Limb (tissue), 2 donors: Measurements from ENCODE around the gene GATA3.

Experiments used
- DNase-seq, 2 donors: peaks; one replicate each; pipeline ENCODE4 v3.0.0-alpha.2; 2016; ENCODE audit errors: extremely low spot score in 2 of 2

Gene GATA3

DNA sequence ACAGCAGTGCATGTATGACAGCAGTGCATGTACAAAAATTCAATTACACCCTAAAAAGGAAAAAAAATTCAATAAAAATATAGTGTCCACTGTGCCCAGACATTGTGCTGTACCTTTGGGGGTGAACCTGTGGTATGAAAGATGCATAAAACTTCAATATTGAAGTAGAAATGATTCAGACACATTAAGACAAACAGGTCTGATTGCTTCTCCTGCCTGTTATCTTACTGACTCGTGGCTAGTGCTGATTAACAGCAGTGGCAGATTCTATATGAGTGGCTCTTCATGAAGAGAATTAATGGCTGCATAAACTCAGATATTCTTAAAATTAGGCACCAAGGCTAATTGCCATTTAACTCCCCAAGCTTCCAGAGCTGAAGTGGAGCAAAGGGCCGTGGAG is 37.9 kb downstream of the GATA3 start:
- DNase-seq: no peak

DNA sequence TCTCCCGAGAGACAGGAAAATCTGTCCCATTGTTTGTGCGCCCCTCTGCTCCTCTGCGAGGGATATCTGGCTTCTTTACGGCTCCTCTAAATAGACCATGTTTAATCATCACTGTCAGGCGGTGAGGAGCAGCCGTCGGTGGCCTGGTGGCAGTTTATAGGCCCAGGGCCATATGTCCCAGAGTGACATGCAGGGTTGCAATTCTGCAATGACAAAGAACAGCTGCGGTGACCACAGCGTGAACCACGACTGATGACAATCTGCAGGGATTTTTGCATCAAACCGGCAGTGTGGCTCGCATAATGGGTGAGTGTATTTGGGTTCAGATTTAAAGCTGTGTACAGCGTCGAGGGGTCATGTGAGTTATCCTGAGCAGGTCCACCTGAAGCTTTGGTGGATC is 41.5 kb downstream of the GATA3 start:
- no peak for DNase-seq

DNA sequence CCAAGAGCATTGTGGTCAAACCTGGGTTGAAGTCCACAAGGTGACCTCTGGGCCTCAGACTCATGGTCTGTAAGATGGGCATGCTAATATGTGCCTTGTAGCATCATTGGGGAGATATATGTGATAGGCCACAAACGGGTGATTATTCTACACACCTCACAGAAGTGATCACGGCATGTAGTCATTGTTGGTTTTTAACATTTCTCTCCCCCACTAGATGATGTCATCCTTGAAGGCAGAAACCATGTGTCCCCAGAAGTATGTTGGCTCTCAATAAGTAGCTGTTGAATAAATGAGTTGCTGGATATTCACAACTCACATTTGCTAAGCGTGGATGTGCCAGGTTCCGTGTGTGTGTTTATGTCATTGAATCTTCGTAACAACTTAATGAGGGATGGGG is 42.4 kb downstream of the GATA3 start:
- DNase-seq: no peak

DNA sequence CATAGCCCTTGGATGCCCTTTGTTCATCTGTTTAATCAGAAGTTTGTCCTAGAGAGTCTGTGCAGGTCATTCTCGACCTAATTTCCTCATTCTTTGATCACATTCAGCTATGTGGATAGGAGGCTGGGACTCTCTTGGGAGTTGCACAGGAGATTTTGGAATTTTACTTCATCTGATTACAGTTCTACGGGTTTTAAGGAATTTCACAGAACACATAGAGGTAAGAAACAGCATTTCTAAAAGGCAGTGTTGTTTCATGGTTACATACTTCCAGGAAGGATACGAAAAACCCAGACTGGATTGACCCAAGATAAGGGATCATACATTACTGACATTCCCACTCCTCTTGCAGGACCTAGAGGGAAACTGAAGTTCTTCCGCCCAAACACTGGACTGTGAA is 45.9 kb downstream of the GATA3 start:
- DNase-seq: no peak

DNA sequence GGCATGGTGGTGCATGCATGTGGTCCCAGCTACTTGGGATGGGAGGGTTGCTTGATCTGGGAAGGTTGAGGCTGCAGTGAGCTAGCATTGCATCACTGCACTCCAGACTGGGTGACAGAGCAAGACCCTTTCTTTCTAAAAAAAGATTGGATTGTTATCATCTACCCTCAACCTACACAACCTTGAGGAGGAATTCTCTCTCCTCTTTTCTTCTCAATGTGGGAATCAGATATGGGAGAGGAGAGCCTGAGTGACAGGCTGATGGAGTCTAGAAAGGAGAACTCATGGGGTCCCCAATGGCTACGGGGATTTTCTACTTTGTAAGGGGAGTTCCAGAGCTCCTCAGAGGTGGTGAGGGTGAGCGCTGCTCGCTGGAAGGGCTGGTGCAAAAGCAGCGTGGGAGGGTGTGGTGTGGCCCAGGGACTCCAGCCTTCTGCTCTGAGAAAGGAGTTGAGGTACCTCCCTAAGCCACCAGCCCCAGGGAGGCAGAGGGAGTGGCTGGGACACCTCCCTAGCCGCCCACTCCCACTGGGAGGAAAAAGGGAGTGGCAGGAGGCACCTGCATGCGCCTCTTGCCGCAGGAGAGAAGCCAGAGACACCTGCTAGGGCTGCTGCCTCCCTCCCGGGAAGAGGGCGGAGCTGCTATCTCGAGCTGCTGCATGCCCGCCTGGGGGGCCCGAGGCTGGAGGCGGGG is 48.4 kb downstream of the GATA3 start:
- no peak for DNase-seq

DNA sequence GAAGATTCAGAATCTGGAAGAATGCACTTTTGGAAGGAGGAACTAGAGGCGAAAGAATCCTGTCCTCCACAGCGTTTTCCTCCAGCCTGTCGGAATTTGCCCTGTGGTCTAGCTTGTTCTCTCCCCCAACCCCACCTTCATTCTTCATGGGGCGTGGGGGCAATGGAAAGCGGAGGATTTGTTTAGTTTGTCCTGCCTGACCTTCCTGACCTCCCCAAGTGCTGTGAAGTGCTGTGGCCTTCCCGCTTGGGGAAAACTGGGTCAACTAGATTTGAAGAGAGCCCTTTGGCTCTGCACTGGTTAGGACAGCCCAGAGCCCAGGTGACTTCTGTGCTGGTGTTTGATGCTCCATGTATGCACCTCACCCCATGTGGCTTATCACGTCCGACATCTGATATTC is 49.1 kb downstream of the GATA3 start:
- DNase-seq: no peak

DNA sequence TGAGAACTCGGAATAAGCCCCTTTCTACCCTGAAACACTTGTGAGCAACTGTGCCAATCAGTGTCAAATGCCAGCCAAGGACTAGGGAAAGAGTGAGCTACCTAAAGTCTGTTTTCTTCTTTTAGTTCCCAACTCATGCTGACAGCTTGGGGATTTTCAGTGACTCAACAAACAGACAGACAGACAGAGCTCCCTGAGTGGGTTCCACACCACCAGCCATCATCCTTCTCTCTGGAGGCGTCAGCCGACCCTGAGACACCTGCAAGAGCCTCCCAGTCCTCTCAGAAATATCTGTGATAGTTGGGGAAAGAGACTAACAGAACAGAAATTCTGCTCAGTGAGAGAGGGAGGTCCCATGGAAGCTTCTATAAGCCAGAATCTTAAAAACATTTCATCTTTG is 49.5 kb downstream of the GATA3 start:
- DNase-seq: no peak

DNA sequence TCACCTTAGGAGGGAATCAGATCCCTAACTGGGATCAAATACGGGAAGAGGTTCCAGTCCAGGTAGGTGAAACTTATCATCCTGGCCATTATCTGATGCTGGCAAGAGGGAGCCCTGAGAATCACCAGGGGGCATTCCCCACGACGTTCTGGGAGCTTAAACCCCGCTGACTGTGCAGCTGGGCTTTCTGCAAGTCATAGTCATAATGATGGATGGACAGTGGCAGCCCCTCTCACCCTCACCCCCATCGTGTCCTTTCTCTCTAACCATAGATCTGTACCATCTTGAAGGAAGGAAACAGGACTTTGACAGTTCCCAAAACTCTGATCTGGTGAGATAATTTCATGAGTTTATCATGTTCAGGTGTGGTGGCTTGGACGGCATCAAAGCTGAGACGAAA is 50.2 kb downstream of the GATA3 start:
- no peak for DNase-seq

DNA sequence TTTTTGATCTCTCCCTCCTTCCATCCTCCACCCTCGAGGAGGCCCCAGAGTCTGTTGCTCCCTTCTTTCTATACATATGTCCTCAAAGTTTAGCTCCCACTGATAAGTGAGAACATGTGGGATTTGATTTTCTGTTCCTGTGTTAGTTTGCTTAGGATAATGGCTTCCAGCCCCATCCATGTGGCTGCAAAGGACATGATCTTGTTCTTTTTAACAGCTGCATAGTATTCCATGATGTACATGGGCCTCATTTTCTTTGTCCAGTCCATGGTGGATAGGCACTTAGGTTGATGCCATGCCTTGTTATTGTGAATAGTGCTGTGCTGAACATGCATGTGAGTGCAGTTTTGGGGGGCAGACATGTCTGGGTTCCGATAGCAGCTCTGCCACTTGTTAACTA is 51.4 kb downstream of the GATA3 start:
- no peak for DNase-seq

DNA sequence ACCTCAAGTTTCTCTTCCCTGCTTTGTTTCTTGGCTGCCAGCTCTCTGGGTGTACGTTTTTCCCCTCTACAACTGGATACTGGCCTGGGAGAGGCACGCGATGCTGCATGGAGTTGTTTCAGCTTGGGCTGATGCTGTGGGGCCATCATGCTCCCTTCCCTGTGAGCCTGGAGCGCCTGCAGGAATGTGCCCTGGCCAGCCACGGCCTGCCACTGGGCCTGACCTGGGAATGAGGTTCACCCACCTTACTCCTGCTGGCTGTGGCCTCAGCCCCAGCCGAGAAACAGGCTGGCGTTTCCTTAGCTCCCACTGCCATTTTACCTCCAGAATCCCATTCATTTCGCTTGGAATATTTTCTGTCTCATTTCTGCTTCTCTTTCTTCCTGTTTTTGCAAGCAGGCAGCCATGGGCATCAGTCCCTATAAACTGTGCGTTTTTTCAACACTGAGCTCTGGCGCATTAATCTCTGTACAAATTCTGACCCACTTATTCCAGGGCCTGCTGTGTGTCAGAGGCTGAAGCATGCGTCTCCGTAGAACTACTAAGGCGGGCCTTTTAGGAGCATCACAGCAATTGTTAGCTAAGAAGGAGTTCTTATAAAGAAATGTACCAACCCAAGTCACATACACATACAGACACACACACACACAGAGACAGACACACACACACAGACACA is 57.9 kb downstream of the GATA3 start:
- no peak for DNase-seq

DNA sequence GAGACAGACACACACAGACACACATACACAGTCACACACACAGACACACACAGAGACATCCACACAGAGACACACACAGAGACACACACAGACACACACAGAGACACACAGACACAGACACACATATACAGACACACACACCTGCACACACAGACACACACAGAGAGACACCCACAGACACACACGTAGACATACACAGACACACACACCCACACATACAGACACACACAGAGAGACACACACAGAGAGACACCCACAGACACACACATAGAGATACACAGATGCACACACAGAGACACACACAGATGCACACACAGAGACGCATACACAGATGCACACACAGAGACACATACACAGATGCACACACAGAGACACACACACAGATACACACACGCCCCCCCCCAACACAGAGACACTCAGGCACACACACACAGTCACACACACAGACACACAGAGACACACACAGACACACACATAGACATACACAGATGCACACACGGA is 58.5 kb downstream of the GATA3 start:
- DNase-seq: no peak

DNA sequence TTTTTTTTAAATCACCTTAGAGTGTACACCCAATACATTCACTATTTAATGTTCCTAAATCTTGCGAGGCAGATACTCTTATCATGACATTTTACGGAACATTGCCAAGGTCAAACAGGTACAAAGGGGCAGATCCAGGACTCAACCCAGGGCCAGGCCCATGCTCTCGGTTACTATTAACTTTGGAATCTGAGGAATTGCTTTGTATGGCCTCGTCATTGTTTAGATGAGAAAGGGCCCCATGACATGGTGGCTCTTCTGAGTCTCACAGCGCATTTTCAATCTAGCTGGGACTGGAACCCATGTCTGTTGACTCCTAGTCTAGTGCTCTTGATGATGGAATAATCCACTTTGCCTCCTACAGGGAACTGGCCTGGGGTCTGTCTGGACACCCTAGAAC is 59.1 kb downstream of the GATA3 start:
- DNase-seq: no peak

DNA sequence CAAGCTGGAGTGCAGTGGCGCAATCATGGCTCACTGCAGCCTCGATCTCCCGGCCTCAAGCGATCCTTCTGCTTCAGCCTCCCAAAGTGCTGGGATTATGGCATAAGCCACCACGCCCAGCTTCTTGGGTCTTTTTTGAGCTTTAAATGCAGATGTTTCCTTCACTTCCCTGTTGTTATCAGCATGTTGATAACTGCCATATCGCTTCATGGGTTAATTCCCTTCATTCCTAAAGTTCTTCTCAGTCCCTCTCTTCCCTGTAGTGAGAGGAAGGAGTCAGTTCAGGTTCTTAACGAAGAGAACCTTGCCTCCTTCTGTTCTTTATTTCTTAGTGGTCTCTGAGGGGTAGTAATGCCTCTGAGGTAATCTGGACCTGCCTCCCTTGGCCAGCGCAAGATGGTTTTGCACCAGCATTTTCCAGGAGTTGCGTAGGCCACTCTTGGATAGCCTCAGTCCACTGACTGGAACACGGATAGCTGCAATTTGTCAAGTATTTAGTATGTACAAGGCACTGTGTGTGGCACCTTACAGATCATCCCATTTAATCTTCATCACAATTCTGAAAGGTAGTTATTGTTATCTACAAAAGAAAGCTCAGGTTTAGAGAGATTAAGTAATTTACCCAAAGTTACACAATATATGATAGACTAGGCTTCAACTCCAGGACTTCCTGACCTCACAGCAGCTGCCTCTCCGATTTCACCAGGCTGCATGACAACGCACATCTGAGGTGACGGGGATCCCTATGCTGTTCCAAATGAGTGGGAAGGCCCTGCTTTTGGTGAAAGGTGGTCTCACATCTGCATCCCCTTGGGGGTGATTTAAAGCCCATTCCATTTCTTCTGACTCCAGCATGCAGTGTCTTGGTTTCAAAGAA is 60.5 kb downstream of the GATA3 start:
- no peak for DNase-seq

DNA sequence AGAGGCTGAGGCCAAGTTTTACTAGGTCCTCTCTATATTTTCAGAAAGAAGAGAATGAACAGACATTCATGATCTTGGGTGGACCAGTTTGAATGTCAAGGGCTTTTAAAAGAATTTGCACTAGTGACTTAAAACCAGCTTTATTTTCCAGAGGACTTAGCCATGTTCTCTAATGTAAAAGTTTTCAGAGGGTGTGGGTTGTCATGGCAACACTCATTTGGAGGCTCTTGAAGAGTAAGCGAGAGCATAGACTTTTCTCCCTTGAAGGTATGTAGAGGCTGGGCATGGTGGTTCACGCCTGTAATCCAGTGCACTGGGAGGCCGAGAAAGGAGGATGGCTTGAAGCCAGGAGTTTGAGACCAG is 61.1 kb downstream of the GATA3 start:
- DNase-seq: no peak

DNA sequence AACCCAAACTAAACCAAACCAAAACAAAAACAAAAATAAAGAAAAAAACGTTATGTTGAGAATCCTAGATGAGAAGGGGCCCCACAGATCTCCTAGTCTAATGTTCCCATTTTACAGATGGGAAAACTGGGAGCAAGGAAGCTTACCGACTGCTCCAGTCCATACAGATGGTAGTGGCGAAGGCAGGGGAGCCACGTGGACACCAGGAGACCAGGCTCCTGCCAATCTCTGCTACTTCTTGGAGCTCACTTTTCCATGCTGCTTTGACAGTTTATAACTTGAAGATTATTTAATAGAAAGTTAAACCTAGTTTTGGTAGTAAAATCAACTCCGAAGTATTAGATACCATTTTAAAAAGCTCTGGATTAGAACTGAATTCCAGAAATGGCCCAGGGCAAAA is 62.0 kb downstream of the GATA3 start:
- DNase-seq: no peak

DNA sequence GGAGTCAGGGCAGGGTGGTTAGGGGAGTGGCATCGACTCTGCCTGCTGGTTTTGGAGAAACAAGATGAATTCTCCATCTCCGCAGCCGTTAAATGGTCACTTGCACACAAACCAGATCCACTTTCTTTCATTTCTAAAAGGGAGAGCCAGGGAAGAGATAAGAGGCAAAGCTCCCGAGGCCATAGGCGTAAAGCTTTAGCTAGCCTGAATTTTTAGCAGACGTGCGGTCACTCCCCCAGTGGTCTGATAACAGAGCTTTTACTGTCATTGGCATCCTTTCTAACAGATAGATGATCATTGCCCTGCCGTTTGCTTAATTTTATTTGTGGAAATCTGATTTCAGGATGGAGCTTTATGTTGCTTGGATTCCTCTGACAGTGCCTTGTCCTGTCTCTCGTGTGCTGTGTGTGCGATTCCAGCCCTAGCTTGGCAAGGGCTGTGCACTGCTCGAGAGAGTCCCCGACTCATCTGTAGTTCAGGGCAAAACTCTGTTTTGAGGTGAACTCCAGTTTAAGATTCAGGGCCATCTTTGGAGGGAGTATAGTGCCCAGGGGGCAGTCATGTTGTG is 62.5 kb downstream of the GATA3 start:
- DNase-seq: no peak

DNA sequence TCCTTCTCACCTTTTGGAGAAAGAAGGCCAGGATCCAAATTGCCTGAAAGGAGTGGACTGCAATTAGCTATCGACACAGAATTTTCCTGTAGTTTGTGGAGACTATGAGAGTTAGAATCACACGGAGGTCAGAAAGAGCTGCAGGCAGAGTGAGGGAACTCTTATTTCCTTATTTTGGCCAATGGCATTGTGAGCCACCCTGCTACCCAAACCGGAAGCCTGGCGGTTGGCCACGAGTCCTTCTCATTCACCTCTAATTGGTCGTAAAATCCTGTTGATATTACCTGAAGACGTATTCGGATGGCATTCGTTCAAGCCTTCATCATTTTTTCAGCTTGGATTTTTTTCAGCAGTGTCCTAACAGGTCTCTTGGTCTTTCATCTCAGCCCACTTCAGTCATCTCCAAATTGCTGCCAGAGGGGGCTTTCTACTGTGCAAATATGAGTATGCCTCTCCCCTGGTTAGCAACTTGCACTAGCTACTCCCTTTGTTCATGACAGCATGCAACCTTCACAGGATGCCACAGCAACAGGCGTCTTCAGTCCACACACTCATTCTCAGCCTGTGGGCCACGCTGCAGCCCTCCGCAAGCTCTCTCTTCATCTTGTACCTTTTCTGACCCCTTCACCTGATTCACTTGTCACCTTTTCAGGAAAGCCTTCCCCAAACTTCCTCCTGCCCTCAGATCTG is 66.9 kb downstream of the GATA3 start:
- no peak for DNase-seq

DNA sequence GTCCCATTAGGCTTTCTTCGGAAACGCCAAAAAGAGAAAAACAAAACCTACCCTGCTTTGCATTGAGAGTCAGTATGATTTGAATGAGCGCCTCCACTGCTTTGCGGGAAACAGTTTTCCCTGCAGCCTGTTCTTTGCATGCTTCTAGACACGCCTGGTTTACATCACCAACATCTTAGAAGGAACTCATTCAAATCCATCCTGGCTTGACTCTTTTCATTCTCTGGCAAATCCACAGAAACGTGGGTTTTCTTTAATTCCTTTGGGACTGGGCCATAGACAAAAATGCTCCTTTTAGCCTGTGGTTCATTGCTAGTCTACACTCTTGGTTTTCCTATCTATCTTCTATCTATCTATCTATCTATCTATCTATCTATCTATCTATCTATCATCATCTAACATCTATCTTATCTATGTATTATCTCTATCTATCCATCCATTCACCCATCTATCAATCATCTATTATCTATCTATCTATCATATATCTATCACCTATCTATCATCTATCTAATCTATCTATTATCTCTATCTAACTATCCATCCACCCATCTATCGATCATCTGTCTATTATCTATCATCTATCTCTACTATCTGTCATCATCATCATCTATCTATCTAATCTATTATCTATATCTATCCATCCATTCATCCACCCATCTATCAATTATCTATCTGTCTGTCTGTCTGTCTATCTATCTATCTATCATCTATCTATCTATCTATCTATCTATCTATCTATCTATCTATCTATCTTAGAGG is 68.3 kb downstream of the GATA3 start:
- no peak for DNase-seq

DNA sequence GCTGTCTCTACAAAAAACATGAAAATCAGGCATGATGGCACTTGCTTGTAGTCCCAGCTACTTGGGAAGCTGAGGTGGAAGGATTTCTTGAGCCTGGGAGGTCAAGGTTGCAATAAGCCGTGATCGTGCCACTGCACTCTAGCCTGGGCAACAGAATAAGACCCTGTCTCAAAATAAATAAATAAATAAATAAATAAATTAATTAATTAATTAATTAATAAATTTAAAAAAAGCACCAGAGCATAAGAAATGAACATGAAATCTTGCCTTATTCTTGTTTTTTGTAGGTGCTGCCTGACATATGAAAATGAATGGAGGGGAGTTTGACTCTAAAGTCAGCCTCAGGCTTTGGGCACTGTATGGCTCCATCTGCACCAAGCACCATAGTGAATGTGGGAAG is 69.9 kb downstream of the GATA3 start:
- no peak for DNase-seq
